Central memory CD8-positive, alpha-beta T cell (primary cell): ENCODE data around the gene UPK3BL1.
A peak's percentile ranks its signal among the peaks of the same experiment; 100 is the strongest.
"Not testable (repeated sequence)": the region's sequence is repeated elsewhere in the genome, so short reads cannot be mapped to it uniquely, and the experiment has no call there.

Experiments used
- ATAC-seq: fragments of 150-1000 bp; cut with Tn5 transposase; replicated peaks from 2 replicates; pipeline ENCODE4 v1.10.0; 2022; ENCODE audit warnings: mild to moderate bottlenecking, moderate FRiP score, moderate number of reproducible peaks; ENCODE audit not compliant: poor library complexity, severe bottlenecking; ENCODE audit errors: extremely low read depth
- DNase-seq, 2 donors: peaks; one replicate each; pipeline ENCODE4 v3.0.0; 2021; ENCODE audit warnings: low spot score in 2 of 2
- H3K27ac Mint-ChIP-seq: one replicate; pipeline ENCODE4 v1.8.0; 2022; ENCODE audit warnings: low read depth, mild to moderate bottlenecking, moderate library complexity, mixed read lengths
- H3K27me3 Mint-ChIP-seq: one replicate; pipeline ENCODE4 v1.8.0; 2022; ENCODE audit warnings: mixed read lengths
- H3K36me3 Mint-ChIP-seq: one replicate; pipeline ENCODE4 v1.8.0; 2022; ENCODE audit warnings: mild to moderate bottlenecking, moderate library complexity, mixed read lengths; ENCODE audit not compliant: insufficient read depth
- H3K4me1 Mint-ChIP-seq: one replicate; pipeline ENCODE4 v1.8.0; 2022; ENCODE audit warnings: mixed read lengths
- H3K4me3 Mint-ChIP-seq: one replicate; pipeline ENCODE4 v1.8.0; 2022; ENCODE audit warnings: mild to moderate bottlenecking, moderate library complexity, mixed read lengths
- H3K9me3 Mint-ChIP-seq: one replicate; pipeline ENCODE4 v1.8.0; 2022; ENCODE audit warnings: mixed read lengths

Gene UPK3BL1

DNA sequence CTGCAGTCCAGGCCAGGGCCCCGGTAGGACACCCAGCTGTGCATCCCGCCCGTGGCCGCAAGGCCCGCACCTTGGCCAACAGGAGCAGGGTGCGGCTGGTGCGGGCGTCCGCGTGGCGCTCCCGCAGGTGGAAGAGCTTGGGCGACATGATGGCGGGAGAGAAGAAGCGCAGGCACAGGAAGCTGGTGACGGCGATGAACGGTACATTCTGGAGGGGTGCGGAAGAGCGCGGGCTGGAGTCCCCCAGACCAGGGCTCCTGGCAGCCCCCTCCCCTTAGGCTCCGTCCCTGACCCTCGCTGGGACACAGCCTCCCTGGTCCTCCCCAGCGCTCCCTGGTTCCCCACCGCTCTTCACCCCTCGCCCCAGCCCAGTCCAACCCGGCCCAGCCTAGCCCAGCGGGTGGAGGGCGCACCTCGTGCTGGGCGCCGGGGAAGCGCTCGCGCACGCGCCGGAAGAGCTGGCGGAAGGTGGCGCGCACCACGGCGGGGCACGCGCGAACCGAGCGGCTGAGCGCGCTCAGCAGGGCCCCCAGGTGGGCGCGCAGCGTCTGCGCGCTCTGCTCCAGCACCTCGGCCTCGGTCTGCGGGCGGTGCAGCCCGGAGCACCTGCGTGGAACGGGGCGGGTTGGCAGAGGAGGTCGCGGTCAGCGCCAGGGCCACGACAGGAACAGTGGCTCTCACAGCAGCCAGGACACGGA, 48.8 kb downstream of the UPK3BL1 start:
- H3K27me3 Mint-ChIP-seq, H3K4me1 Mint-ChIP-seq, H3K36me3 Mint-ChIP-seq, DNase-seq, H3K27ac Mint-ChIP-seq, H3K4me3 Mint-ChIP-seq, H3K9me3 Mint-ChIP-seq: not testable (repeated sequence)
- peak; percentile 71 for ATAC-seq

DNA sequence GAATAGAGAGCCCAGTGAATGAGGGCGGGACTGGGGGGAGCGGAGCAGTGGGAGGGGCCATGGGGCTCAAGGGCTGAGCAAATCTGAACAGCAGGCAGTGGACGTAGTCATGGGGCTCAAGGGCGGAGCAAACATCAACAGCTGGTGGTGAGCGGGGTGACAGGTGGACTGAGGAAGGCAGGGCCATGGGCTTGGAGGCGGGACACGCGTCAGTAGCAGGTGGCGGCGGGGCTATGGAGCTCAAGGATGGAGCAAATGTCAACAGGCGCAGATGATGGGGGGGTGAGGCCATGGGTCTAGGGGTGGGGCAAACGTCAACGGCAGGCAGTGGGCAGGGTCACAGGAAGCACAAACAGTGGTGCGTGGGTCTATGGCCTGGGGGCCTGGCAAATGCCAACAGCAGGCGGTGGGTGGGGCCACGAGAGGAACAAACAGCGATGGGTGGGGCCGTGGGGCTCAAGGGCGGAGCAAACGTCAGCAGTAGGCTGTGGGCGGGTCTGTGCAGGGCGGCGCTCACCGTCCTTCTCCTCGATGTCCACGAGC, 50.0 kb downstream of the UPK3BL1 start:
- not testable (repeated sequence) for H3K4me1 Mint-ChIP-seq, H3K27ac Mint-ChIP-seq, H3K4me3 Mint-ChIP-seq, H3K9me3 Mint-ChIP-seq, H3K36me3 Mint-ChIP-seq, H3K27me3 Mint-ChIP-seq
- peak; percentile 64 for ATAC-seq
- DNase-seq: peak in 1 of 2 donors; percentile 34

DNA sequence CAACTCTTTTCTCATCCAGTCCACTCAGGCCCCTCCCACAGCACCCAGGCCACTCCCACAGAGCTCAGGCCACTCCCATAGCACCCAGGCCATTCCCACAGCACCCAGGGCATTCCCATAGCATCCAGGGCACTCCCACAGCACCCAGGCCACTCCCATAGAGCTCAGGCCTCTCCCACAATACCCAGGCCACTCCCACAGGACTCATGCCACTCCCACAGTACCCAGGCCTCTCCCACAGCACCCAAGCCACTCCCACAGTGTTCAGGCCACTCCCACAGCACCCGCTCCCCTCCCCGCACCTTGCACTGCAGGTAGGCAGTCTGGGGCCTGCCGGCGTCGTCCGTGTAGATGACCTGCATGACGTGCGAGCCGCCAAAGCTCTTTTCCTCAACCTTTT, 52.7 kb downstream of the UPK3BL1 start:
- H3K36me3 Mint-ChIP-seq, H3K4me3 Mint-ChIP-seq, H3K9me3 Mint-ChIP-seq, H3K27ac Mint-ChIP-seq, H3K4me1 Mint-ChIP-seq, DNase-seq, H3K27me3 Mint-ChIP-seq: not testable (repeated sequence)
- peak; percentile 9 for ATAC-seq
